Sciatic nerve (tissue), 2 donors: Measurements from ENCODE around the gene TXNL4A. TPM values are rescaled to one million over a fixed set of nuclear protein-coding genes. Genes with fewer than 3 reads are reported as not detected.
"Not testable (repeated sequence)": the region's sequence is repeated elsewhere in the genome, so short reads cannot be mapped to it uniquely, and the experiment has no call there.

Source experiments
- ATAC-seq: fragments of 200-7000 bp; cut with Tn5 transposase; one replicate; pipeline ENCODE4 v1.9.1; 2020; ENCODE audit warnings: mild to moderate bottlenecking, moderate library complexity
- DNase-seq: peaks from one replicate; pipeline ENCODE4 v3.0.0-alpha.2; 2020; ENCODE audit warnings: low spot score
- intact Hi-C: fragments of 100-400 bp; cut with DNase I; formaldehyde crosslinking; loops from one replicate; pipeline ENCODE4 v1.14.2; 2022
- total RNA-seq: library from RNA; stranded (reverse); fragmentation: NEBNext Ultra II Directional; extraction: Animal tissue kit (Norgen Biotek cat#: 25700); gene quantifications from one replicate; pipeline ENCODE4 v1.2.1, GENCODE V29; 2021
- donor health status: DM: no; HTN: no; CAD: no.
- donor health status: DM: no; HTN: no; CAD: no.

TXNL4A gene
- 71.7 TPM for total RNA-seq

GRCh38 chr18:79988451-79989194 is at the start of gene TXNL4A:
TXNL4A (minus strand) TSS chr18:79988563; CDS start chr18:79988392, 171 bp downstream.
- ATAC-seq (peak; percentile 98), DNase-seq (peak; percentile 91)
- intact Hi-C loops = no loop called here

GRCh38 chr18:80037300-80037699 is 48.9 kb upstream of the TXNL4A start:
- intact Hi-C loops = no loop called here
- no peak for DNase-seq
- ATAC-seq = no peak

- ATAC-seq (no peak), DNase-seq (no peak)
- intact Hi-C loops = no loop called here
Measured at GRCh38 chr18:80035997-80036396, 47.6 kb upstream of the TXNL4A start.

- ATAC-seq (no peak), DNase-seq (no peak)
- intact Hi-C loops = no loop called here
Measured at GRCh38 chr18:80034852-80035406, 46.6 kb upstream of the TXNL4A start.

- peak; percentile 100 for DNase-seq
- ATAC-seq = peak; percentile 97
- intact Hi-C loops = no loop called here
Measured at GRCh38 chr18:80034068-80034851, 45.9 kb upstream of the TXNL4A start, which contains the start of gene RBFA. RBFA (plus strand) TSS chr18:80034434; CDS start chr18:80034496, 62 bp downstream.

GRCh38 chr18:80033181-80034067 is 45.1 kb upstream of the TXNL4A start:
- DNase-seq = no peak
- intact Hi-C loops = no loop called here
- ATAC-seq = peak; percentile 0

GRCh38 chr18:80029690-80030089 is 41.3 kb upstream of the TXNL4A start:
- ATAC-seq (no peak), DNase-seq (no peak)
- intact Hi-C loops = no loop called here

- ATAC-seq, intact Hi-C loops, DNase-seq: not testable (repeated sequence)
Measured at GRCh38 chr18:80027719-80028118, 39.4 kb upstream of the TXNL4A start.

GRCh38 chr18:80026363-80026762 is 38.0 kb upstream of the TXNL4A start:
- no peak for ATAC-seq
- intact Hi-C loops = no loop called here
- no peak for DNase-seq

- ATAC-seq (no peak), DNase-seq (no peak)
- intact Hi-C loops = no loop called here
Measured at GRCh38 chr18:80023173-80023572, 34.8 kb upstream of the TXNL4A start.

- intact Hi-C loops = no loop called here
- ATAC-seq (no peak), DNase-seq (no peak)
Measured at GRCh38 chr18:80022613-80023012, 34.2 kb upstream of the TXNL4A start.

GRCh38 chr18:80012714-80013113 is 24.4 kb upstream of the TXNL4A start:
- intact Hi-C loops = no loop called here

GRCh38 chr18:80011496-80012137 is 23.3 kb upstream of the TXNL4A start:
- ATAC-seq, DNase-seq, intact Hi-C loops: not testable (repeated sequence)

More at GRCh38 chr18:80012714-80013113, 24.4 kb upstream of the TXNL4A start:
- ATAC-seq (no peak), DNase-seq (no peak)

GRCh38 chr18:80010551-80010906 is 22.2 kb upstream of the TXNL4A start:
- ATAC-seq (no peak), DNase-seq (no peak)
- intact Hi-C loops = no loop called here

GRCh38 chr18:80009661-80010550 is 21.5 kb upstream of the TXNL4A start:
- ATAC-seq (no peak), DNase-seq (no peak)
- intact Hi-C loops = no loop called here

- intact Hi-C loops = no loop called here
- no peak for ATAC-seq
- DNase-seq = no peak
Measured at GRCh38 chr18:80006724-80007123, 18.4 kb upstream of the TXNL4A start.

GRCh38 chr18:80004600-80005342 is 16.4 kb upstream of the TXNL4A start:
- intact Hi-C loops = no loop called here
- no peak for DNase-seq
- ATAC-seq = no peak
